ENCODE results near the gene C6orf132. TPM values are rescaled to one million over a fixed set of nuclear protein-coding genes. Genes with fewer than 3 reads are reported as not detected.

The C6orf132 gene
- total RNA-seq, 1 donor from 2014 or later: 5.3 TPM

GRCh38 chr6:42140032-42140431, 2.4 kb downstream of the C6orf132 start:
- no peaks in the 10 kb centered on the region for H3K9me3 Mint-ChIP-seq (ENCODE audit: unreplicated experiment)
- TF ChIP-seq EZH2 (IDR thresholded peaks at IDR 0.05; ENCODE audit: insufficient read depth, low read length): no peak
- TF ChIP-seq, protein P1, sequence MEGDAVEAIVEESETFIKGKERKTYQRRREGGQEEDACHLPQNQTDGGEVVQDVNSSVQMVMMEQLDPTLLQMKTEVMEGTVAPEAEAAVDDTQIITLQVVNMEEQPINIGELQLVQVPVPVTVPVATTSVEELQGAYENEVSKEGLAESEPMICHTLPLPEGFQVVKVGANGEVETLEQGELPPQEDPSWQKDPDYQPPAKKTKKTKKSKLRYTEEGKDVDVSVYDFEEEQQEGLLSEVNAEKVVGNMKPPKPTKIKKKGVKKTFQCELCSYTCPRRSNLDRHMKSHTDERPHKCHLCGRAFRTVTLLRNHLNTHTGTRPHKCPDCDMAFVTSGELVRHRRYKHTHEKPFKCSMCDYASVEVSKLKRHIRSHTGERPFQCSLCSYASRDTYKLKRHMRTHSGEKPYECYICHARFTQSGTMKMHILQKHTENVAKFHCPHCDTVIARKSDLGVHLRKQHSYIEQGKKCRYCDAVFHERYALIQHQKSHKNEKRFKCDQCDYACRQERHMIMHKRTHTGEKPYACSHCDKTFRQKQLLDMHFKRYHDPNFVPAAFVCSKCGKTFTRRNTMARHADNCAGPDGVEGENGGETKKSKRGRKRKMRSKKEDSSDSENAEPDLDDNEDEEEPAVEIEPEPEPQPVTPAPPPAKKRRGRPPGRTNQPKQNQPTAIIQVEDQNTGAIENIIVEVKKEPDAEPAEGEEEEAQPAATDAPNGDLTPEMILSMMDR (IDR thresholded peaks at IDR 0.05; ENCODE audit: insufficient read depth, low read depth, low read length): no peak
- Histone ChIP-seq H3K79me2 (ENCODE audit: insufficient read depth, low read length) (peaks cover 36% of the 10 kb centered on the region), H3K4me3 (ENCODE audit: insufficient read depth, low read depth, low read length) (no peak overlapping the region), H2AFZ (ENCODE audit: low read depth, low read length) (no peak overlapping the region), H3K4me1 (ENCODE audit: insufficient read depth, low read length) (peaks cover 48% of the 10 kb centered on the region), H3K9ac (ENCODE audit: low read length) (no peak overlapping the region), H3K27me3 (ENCODE audit: insufficient read depth, low read length) (no peaks in the 10 kb centered on the region), H4K20me1 (ENCODE audit: insufficient read depth, low read length) (no peaks in the 10 kb centered on the region), H3K27ac (ENCODE audit: low read depth, low read length) (no peak overlapping the region), H3K36me3 (ENCODE audit: insufficient read depth, low read length) (no peaks in the 10 kb centered on the region), H3K9me3 (ENCODE audit: insufficient read depth, low read depth, low read length) (no peaks in the 10 kb centered on the region), H3K4me2 (ENCODE audit: low read length) (peak overlapping the region; percentile 94)
- peaks cover 3% of the 10 kb centered on the region for H3K27me3 Mint-ChIP-seq (ENCODE audit: low read depth, unreplicated experiment)
- H3K36me3 Mint-ChIP-seq (ENCODE audit: low read depth, unreplicated experiment): no peaks in the 10 kb centered on the region
- H3K4me3 Mint-ChIP-seq (ENCODE audit: unreplicated experiment): peak overlapping the region; percentile 25
- FAIRE-seq: no peak
- no peak for DNase-seq (ENCODE audit: low read depth)
- peak overlapping the region; percentile 16 for H3K27ac Mint-ChIP-seq (ENCODE audit: unreplicated experiment)
- H3K4me1 Mint-ChIP-seq (ENCODE audit: low read depth, unreplicated experiment): peaks cover 40% of the 10 kb centered on the region

DNA sequence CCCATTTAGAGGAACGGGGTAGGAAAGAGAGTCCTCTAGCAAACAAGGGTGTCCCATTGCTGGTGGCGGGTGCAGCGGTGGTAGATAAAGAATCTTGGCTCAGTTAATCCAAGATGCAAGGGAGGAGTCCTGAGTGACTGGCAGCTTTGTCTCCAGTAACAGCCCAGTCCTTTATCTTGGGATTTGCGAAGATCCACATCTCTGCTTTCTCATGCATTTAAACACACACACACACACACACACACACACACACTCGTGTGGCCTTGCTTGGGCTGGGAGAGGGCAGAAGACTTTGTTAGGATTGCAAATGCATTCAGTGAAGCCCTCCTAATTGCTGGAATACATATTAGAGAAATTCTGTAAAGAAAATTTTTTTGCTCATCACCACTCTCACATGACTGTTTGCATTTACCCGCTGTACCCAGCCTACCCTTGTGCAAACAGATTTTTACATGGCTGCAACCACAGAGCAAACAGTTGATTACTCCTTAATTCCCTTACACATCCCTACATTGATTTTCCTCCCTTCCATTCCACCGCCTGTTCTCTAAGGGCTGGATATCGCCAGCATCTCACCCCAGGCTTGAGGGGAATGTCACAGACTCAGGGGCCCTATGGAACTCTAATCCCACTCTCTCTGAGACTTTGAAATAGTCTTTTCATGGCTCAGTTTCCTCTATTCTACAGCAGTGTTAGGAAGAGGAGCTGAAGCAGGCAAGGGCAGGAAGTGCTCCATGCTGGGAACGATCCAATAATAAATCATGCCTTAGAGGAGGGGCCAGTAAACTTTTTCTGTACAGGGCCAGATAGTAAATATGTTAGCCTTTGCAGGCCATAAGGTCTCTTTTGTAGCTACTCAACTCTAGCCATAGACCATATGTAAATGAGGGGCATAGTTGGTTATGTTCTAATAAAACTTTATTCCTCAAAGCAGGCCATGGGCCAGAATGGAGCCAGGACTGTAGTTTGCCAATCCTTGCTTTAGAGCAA, 3.5 kb downstream of the C6orf132 start:
- no peak for FAIRE-seq
- Histone ChIP-seq H3K9me3 (ENCODE audit: insufficient read depth, low read depth, low read length) (no peaks in the 10 kb centered on the region), H3K27ac (ENCODE audit: low read depth, low read length) (no peak overlapping the region), H3K27me3 (ENCODE audit: insufficient read depth, low read length) (no peaks in the 10 kb centered on the region), H4K20me1 (ENCODE audit: insufficient read depth, low read length) (no peaks in the 10 kb centered on the region), H3K4me2 (ENCODE audit: low read length) (peak overlapping the region; percentile 37), H3K36me3 (ENCODE audit: insufficient read depth, low read length) (no peaks in the 10 kb centered on the region), H3K79me2 (ENCODE audit: insufficient read depth, low read length) (peaks cover 38% of the 10 kb centered on the region), H3K9ac (ENCODE audit: low read length) (peak overlapping the region; percentile 16), H2AFZ (ENCODE audit: low read depth, low read length) (no peak overlapping the region), H3K4me1 (ENCODE audit: insufficient read depth, low read length) (peaks cover 48% of the 10 kb centered on the region), H3K4me3 (ENCODE audit: insufficient read depth, low read depth, low read length) (no peak overlapping the region)
- Mint-ChIP-seq H3K27me3 (ENCODE audit: low read depth, unreplicated experiment) (peaks cover 6% of the 10 kb centered on the region), H3K27ac (ENCODE audit: unreplicated experiment) (peak overlapping the region; percentile 64), H3K4me1 (ENCODE audit: low read depth, unreplicated experiment) (peaks cover 40% of the 10 kb centered on the region), H3K36me3 (ENCODE audit: low read depth, unreplicated experiment) (peaks cover 1% of the 10 kb centered on the region), H3K9me3 (ENCODE audit: unreplicated experiment) (no peaks in the 10 kb centered on the region), H3K4me3 (ENCODE audit: unreplicated experiment) (peak overlapping the region; percentile 21)
- no peak for DNase-seq (ENCODE audit: low read depth)
- TF ChIP-seq, protein P1 (IDR thresholded peaks at IDR 0.05; ENCODE audit: insufficient read depth, low read depth, low read length): no peak
- no peak for TF ChIP-seq EZH2 (IDR thresholded peaks at IDR 0.05; ENCODE audit: insufficient read depth, low read length)

All from astrocyte (in vitro differentiated cells and primary cell).